Ascending aorta (tissue), 2 donors: ENCODE measurements around the gene BTG2. TPM values are rescaled to one million over a fixed set of nuclear protein-coding genes. Genes with fewer than 3 reads are reported as not detected.
A peak's percentile ranks its signal among the peaks of the same experiment; 100 is the strongest.

Experiments used
- DNase-seq, 2 donors: peaks; one replicate each; pipeline ENCODE4 v3.0.0-alpha.2; 2019; ENCODE audit warnings: low spot score in 2 of 2
- H3K27ac ChIP-seq, 2 donors: fragments of 200-600 bp; sonication (generic); one replicate each; pipeline ENCODE4 v1.5.1; 2016 to 2017; ENCODE audit warnings: mild to moderate bottlenecking in 1 of 2
- H3K27me3 ChIP-seq: fragments of 200-600 bp; sonication (generic); one replicate; pipeline ENCODE4 v1.5.1; 2017
- H3K36me3 ChIP-seq, 2 donors: fragments of 200-600 bp; sonication (generic); one replicate each; pipeline ENCODE4 v1.5.1; 2016
- H3K4me1 ChIP-seq, 2 donors: fragments of 200-600 bp; sonication (generic); one replicate each; pipeline ENCODE4 v1.5.1; 2016 to 2017; ENCODE audit warnings: mild to moderate bottlenecking in 1 of 2
- H3K4me3 ChIP-seq, 2 donors: fragments of 200-600 bp; sonication (generic); one replicate each; pipeline ENCODE4 v1.5.1; 2016 to 2017; ENCODE audit warnings: mild to moderate bottlenecking in 1 of 2
- H3K9me3 ChIP-seq, 2 donors: fragments of 200-600 bp; sonication (generic); one replicate each; pipeline ENCODE4 v1.5.1; 2016
- intact Hi-C: fragments of 100-400 bp; cut with DNase I; formaldehyde crosslinking; loops from one replicate; pipeline ENCODE4 v1.15.1; 2023
- total RNA-seq: library from RNA; depleted of rRNA; stranded (reverse); fragments of >200 nt; gene quantifications from one replicate; pipeline ENCODE4 v1.1.0, GENCODE V29; 2016
- TF ChIP-seq, protein P1 (sequence below), 3 experiments: fragments of 200-600 bp in 2 of 3; fragments of 450-650 bp in 1 of 3; sonication (generic) in 2 of 3; IDR thresholded peaks; one replicate each; pipeline ENCODE4 v1.5.1; 2016 to 2019; ENCODE audit warnings: antibody characterized with exemption in 3 of 3, mild to moderate bottlenecking in 1 of 3, moderate library complexity in 1 of 3

BTG2 gene
- total RNA-seq, 1 donor from 2014 or later, result 219 TPM

DNA sequence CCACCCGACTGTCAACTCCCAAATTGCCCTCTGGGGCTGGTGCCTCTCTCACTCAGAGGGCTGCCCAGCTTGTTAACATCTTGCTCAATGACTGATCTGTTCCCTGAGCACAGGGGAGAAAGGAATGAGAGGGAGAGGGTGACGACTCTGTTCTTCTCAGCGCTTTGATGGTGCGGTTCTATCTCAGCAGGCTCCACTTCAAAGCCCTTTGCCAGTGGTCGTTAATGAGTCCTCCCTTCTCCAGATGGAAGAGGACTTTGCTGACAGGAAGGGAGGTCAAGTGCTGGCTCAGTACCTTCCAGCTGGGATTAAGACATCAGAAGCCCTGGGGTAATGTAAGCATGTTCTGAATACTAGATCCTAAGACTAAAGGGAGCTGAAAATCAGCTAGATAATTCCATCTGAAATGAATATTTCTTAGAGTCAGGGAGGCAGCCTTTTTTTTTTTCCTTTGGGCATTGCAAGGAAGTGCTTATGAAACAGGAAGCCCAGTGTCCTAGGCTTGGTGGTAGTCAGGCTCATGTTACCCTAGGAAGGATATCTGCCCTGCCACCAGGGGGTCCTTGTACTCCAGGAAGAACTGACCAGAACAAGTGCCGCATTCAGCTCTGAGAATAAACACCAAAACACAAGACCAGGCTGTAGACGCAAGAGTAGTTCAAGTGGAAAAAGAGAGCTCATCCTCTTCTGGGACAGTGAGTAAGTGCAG, 40.9 kb downstream of the BTG2 start:
- H3K9me3 ChIP-seq, result no peaks in the 10 kb centered on the region
- peak overlapping the region; percentile 21 to 69 for H3K27ac ChIP-seq
- intact Hi-C loops, result loop anchor here (10.0 kb wide), 1 partner anchor 349 kb away; no protein-coding TSS in a partner anchor
- H3K27me3 ChIP-seq, result no peaks in the 10 kb centered on the region
- DNase-seq, result no peak
- peaks cover 9 to 28% of the 10 kb centered on the region in 2 donors for H3K36me3 ChIP-seq
- no peak overlapping the region for H3K4me3 ChIP-seq
- H3K4me1 ChIP-seq, result peaks cover 3 to 60% of the 10 kb centered on the region in 2 donors
- TF ChIP-seq, protein P1, sequence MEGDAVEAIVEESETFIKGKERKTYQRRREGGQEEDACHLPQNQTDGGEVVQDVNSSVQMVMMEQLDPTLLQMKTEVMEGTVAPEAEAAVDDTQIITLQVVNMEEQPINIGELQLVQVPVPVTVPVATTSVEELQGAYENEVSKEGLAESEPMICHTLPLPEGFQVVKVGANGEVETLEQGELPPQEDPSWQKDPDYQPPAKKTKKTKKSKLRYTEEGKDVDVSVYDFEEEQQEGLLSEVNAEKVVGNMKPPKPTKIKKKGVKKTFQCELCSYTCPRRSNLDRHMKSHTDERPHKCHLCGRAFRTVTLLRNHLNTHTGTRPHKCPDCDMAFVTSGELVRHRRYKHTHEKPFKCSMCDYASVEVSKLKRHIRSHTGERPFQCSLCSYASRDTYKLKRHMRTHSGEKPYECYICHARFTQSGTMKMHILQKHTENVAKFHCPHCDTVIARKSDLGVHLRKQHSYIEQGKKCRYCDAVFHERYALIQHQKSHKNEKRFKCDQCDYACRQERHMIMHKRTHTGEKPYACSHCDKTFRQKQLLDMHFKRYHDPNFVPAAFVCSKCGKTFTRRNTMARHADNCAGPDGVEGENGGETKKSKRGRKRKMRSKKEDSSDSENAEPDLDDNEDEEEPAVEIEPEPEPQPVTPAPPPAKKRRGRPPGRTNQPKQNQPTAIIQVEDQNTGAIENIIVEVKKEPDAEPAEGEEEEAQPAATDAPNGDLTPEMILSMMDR (IDR thresholded peaks at IDR 0.05), result no peak

DNA sequence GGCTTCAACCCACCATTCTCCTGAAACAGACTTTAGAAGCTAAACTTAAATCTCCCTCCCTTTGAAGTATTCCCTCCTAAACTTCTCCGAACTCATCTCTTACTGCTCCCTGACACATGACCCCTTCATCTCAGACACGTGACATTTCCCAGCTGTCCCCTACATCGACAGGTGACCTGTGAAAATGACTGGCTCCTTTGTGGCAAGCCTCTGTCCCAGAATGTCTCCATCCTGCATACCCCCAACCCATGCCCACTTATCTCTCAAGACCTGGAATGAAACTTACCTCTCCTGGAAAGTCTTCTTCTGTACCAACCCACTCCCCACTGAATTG, 41.4 kb downstream of the BTG2 start:
- TF ChIP-seq, protein P1 (IDR thresholded peaks at IDR 0.05), result no peak
- no peak overlapping the region for H3K27ac ChIP-seq

DNA sequence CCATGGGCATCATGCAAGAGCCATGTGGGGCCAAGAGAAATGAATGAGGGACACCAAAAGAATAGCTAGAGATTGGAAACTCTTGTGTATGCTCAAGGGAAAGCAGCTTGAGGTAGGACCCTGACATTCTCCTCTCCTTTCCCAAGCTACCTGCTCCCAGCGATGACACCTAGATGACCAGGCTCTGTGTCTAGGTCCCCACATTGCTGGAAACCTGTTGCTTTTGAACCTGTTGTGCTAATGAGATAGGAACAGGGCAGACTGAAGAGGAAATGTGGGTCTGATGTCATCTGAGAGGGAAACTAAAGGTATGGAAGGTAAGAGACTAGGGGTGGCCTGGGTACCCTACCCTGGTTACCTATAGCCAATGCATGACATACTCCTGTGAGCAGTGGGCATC, 43.8 kb downstream of the BTG2 start:
- H3K27me3 ChIP-seq, result no peaks in the 10 kb centered on the region
- intact Hi-C loops, result loop anchor here (10.0 kb wide), 1 partner anchor 346 kb away; no protein-coding TSS in a partner anchor
- no peaks in the 10 kb centered on the region for H3K9me3 ChIP-seq
- no peak for DNase-seq
- peaks cover 3 to 45% of the 10 kb centered on the region in 2 donors for H3K4me1 ChIP-seq
- peaks cover 6 to 18% of the 10 kb centered on the region in 2 donors for H3K36me3 ChIP-seq
- peak overlapping the region; percentile 41 to 65 for H3K4me3 ChIP-seq
- TF ChIP-seq, protein P1 (IDR thresholded peaks at IDR 0.05), result no peak
- peak overlapping the region; percentile 83 to 84 for H3K27ac ChIP-seq

More for the DNA sequence above, 41.4 kb downstream of the BTG2 start:
- no peaks in the 10 kb centered on the region for H3K27me3 ChIP-seq
- intact Hi-C loops, result loop anchor here (10.0 kb wide), 1 partner anchor 348 kb away; no protein-coding TSS in a partner anchor
- peaks cover 6 to 23% of the 10 kb centered on the region in 2 donors for H3K36me3 ChIP-seq
- no peaks in the 10 kb centered on the region for H3K9me3 ChIP-seq
- DNase-seq, result no peak
- H3K4me3 ChIP-seq, result peak overlapping the region in 1 of 2 donors; percentile 4
- peaks cover 3 to 65% of the 10 kb centered on the region in 2 donors for H3K4me1 ChIP-seq

DNA sequence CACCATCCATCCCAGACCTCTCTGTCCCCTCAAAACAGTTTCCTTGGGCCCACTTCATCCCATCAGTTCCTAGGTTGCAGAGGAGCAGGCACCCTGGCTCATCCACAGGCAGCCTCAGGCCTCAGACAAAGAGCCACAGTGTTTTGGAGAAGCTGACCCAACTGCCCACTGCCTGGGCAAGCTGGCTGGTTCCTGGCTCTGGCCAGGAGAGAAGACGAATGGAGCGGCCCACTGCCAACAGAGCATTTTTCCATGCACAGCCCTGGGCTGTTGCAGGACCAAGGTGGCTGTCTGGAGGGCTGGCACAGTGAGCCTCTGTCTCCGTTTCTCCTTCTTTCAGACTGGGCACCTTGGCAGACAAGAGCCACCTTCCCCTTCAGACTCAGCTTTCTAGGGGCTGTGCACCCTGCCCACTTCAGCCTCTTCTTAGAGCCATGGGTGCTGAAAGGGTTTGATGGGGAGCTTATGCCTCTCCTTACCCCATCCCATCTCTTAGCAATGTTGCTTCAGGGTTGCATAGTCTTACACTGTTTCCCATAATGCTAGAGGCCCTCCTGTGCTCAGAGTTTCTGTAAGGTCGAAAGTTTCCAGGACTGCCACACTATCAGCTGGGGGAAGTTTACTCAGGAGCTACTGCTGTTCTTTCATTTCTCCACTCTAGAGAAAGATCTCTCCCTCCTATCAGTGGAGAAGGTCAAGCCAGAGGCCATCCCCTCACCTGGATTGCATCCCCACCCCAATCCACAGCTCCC, 44.6 kb downstream of the BTG2 start:
- DNase-seq, result no peak
- TF ChIP-seq, protein P1 (IDR thresholded peaks at IDR 0.05), result no peak
- intact Hi-C loops, result loop anchor here (2.0 to 10.0 kb wide), 2 partner anchors 57 to 345 kb away; no protein-coding TSS in a partner anchor
- H3K27me3 ChIP-seq, result no peaks in the 10 kb centered on the region
- H3K4me3 ChIP-seq, result peak overlapping the region; percentile 41 to 65
- H3K27ac ChIP-seq, result peak overlapping the region; percentile 83 to 84
- no peaks in the 10 kb centered on the region for H3K9me3 ChIP-seq
- peaks cover 3 to 41% of the 10 kb centered on the region in 2 donors for H3K4me1 ChIP-seq
- H3K36me3 ChIP-seq, result peaks cover 6 to 18% of the 10 kb centered on the region in 2 donors

DNA sequence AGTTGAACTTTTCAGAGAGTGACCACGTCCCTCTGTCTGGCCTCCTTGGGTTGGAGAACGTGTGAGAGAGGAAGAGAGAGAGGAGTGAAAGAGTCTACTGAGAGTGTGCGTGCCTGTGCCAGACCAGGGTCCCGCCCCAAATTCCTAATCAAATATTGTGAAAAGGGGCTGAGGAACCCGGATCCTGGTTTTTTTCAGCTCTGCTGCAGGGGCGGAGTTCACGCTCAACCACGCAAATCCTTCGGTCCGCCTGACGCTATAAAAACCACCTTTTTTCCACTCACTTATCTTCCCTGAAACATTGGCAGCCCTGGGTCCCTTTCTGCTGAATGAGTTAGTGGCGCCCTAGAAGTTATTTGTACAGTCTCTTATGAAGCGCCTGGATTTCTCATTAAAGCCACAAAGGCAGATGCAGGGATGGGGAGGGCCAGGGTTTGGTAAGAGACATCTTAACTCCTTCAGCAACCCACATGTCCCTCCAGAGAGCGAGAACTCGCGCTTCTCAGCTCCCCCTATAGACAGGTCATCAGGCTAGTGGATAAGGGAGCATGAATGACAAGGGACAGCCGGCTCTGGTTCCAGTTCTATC, 45.8 kb downstream of the BTG2 start, which contains the start of gene FMOD:
TSS of gene FMOD (minus strand) at position 86 of the 589 bp plus-strand sequence. CDS start 2,852 bp downstream, outside the sequence.
- intact Hi-C loops, result loop anchor here (2.0 kb wide), 1 partner anchor 56 kb away; no protein-coding TSS in a partner anchor
- Histone ChIP-seq H3K27ac (peak within 1 kb of the TSS; percentile 83 to 84), H3K9me3 (no peaks in the 10 kb centered on the region), H3K27me3 (no peaks in the 10 kb centered on the region), H3K4me1 (peaks cover 3 to 36% of the 10 kb centered on the region in 2 donors), H3K36me3 (peaks cover 6 to 18% of the 10 kb centered on the region in 2 donors), H3K4me3 (peak within 1 kb of the TSS; percentile 41 to 65)
- TF ChIP-seq, protein P1 (IDR thresholded peaks at IDR 0.05), result peak in 1 of 3 experiments; percentile 9
- DNase-seq, result peak in 1 of 2 donors; percentile 91
